ENCODE results near the gene CD9.

CD9 gene

GRCh38 chr12:6198051-6198450, 2.1 kb upstream of the CD9 start:
- no peaks in the 10 kb centered on the region for H3K9me3 ChIP-seq (ENCODE audit: insufficient read depth, low read length, severe bottlenecking)
- TF ChIP-seq, protein P1, sequence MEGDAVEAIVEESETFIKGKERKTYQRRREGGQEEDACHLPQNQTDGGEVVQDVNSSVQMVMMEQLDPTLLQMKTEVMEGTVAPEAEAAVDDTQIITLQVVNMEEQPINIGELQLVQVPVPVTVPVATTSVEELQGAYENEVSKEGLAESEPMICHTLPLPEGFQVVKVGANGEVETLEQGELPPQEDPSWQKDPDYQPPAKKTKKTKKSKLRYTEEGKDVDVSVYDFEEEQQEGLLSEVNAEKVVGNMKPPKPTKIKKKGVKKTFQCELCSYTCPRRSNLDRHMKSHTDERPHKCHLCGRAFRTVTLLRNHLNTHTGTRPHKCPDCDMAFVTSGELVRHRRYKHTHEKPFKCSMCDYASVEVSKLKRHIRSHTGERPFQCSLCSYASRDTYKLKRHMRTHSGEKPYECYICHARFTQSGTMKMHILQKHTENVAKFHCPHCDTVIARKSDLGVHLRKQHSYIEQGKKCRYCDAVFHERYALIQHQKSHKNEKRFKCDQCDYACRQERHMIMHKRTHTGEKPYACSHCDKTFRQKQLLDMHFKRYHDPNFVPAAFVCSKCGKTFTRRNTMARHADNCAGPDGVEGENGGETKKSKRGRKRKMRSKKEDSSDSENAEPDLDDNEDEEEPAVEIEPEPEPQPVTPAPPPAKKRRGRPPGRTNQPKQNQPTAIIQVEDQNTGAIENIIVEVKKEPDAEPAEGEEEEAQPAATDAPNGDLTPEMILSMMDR (IDR thresholded peaks at IDR 0.05; ENCODE audit: borderline replicate concordance, extremely low read depth, low read length, poor library complexity, severe bottlenecking) = no peak
- TF ChIP-seq EZH2 (IDR thresholded peaks at IDR 0.05; ENCODE audit: borderline replicate concordance, low read depth, low read length, severe bottlenecking) = no peak
- H3K9ac ChIP-seq (ENCODE audit: low read depth, low read length) = no peak overlapping the region
- DNase-seq (no peak), ATAC-seq (ENCODE audit: insufficient read depth, low read depth) (no peak)
- H3K27ac ChIP-seq (ENCODE audit: low read length) = no peak overlapping the region
- H2AFZ ChIP-seq (ENCODE audit: low read depth, low read length) = no peak overlapping the region
- H3K36me3 ChIP-seq (ENCODE audit: insufficient read depth, low read length) = no peaks in the 10 kb centered on the region
- no peaks in the 10 kb centered on the region for H3K4me1 ChIP-seq (ENCODE audit: insufficient read depth, low read length)
- H4K20me1 ChIP-seq (ENCODE audit: insufficient read depth, low read length) = no peaks in the 10 kb centered on the region
- no peaks in the 10 kb centered on the region for H3K79me2 ChIP-seq (ENCODE audit: insufficient read depth, low read length)
- no peak overlapping the region for H3K4me2 ChIP-seq (ENCODE audit: insufficient read depth, low read length)
- H3K27me3 ChIP-seq (ENCODE audit: insufficient read depth, low read length, poor library complexity) = peaks cover 39% of the 10 kb centered on the region
- no peak overlapping the region for H3K4me3 ChIP-seq (ENCODE audit: low read depth in 1 of 2, low read length in 2 of 2)

GRCh38 chr12:6198556-6198955, 1.6 kb upstream of the CD9 start:
- no peak overlapping the region for H3K4me2 ChIP-seq (ENCODE audit: insufficient read depth, low read length)

GRCh38 chr12:6198985-6199530, 1.1 kb upstream of the CD9 start:
- TF ChIP-seq, protein P1 (IDR thresholded peaks at IDR 0.05; ENCODE audit: borderline replicate concordance, extremely low read depth, low read length, poor library complexity, severe bottlenecking) = no peak
- TF ChIP-seq EZH2 (IDR thresholded peaks at IDR 0.05; ENCODE audit: borderline replicate concordance, low read depth, low read length, severe bottlenecking) = no peak
- Histone ChIP-seq H3K4me3 (ENCODE audit: low read depth in 1 of 2, low read length in 2 of 2) (no peak overlapping the region), H3K36me3 (ENCODE audit: insufficient read depth, low read length) (no peaks in the 10 kb centered on the region), H3K4me1 (ENCODE audit: insufficient read depth, low read length) (no peaks in the 10 kb centered on the region), H3K9me3 (ENCODE audit: insufficient read depth, low read length, severe bottlenecking) (no peaks in the 10 kb centered on the region), H3K27me3 (ENCODE audit: insufficient read depth, low read length, poor library complexity) (peaks cover 35% of the 10 kb centered on the region), H3K79me2 (ENCODE audit: insufficient read depth, low read length) (no peaks in the 10 kb centered on the region), H4K20me1 (ENCODE audit: insufficient read depth, low read length) (no peaks in the 10 kb centered on the region), H2AFZ (ENCODE audit: low read depth, low read length) (no peak overlapping the region), H3K27ac (ENCODE audit: low read length) (no peak overlapping the region), H3K4me2 (ENCODE audit: insufficient read depth, low read length) (no peak overlapping the region), H3K9ac (ENCODE audit: low read depth, low read length) (no peak overlapping the region)
- DNase-seq = no peak
- ATAC-seq (ENCODE audit: insufficient read depth, low read depth) = no peak

More at GRCh38 chr12:6198556-6198955, 1.6 kb upstream of the CD9 start:
- ATAC-seq (ENCODE audit: insufficient read depth, low read depth) (no peak), DNase-seq (no peak)
- no peak overlapping the region for H3K9ac ChIP-seq (ENCODE audit: low read depth, low read length)
- H3K4me3 ChIP-seq (ENCODE audit: low read depth in 1 of 2, low read length in 2 of 2) = no peak overlapping the region
- no peak overlapping the region for H2AFZ ChIP-seq (ENCODE audit: low read depth, low read length)
- H3K4me1 ChIP-seq (ENCODE audit: insufficient read depth, low read length) = no peaks in the 10 kb centered on the region
- no peaks in the 10 kb centered on the region for H4K20me1 ChIP-seq (ENCODE audit: insufficient read depth, low read length)
- no peaks in the 10 kb centered on the region for H3K9me3 ChIP-seq (ENCODE audit: insufficient read depth, low read length, severe bottlenecking)
- H3K36me3 ChIP-seq (ENCODE audit: insufficient read depth, low read length) = no peaks in the 10 kb centered on the region
- no peaks in the 10 kb centered on the region for H3K79me2 ChIP-seq (ENCODE audit: insufficient read depth, low read length)
- no peak overlapping the region for H3K27ac ChIP-seq (ENCODE audit: low read length)
- peaks cover 40% of the 10 kb centered on the region for H3K27me3 ChIP-seq (ENCODE audit: insufficient read depth, low read length, poor library complexity)
- no peak for TF ChIP-seq EZH2 (IDR thresholded peaks at IDR 0.05; ENCODE audit: borderline replicate concordance, low read depth, low read length, severe bottlenecking)
- TF ChIP-seq, protein P1 (IDR thresholded peaks at IDR 0.05; ENCODE audit: borderline replicate concordance, extremely low read depth, low read length, poor library complexity, severe bottlenecking) = no peak

Data from DND-41 (cell line).